K562 (cell line): ENCODE results near the gene TMEM247.

ENCODE experiments used
- ARID2 ChIP-seq: fragments of 450-650 bp; IDR thresholded peaks from 2 replicates; pipeline ENCODE4 v1.6.1; 2017; ENCODE audit warnings: antibody characterized with exemption, mild to moderate bottlenecking
- CTCF ChIP-seq, 3 experiments: IDR thresholded peaks in 2 of 3; conservative IDR thresholded peaks in 1 of 3; 2 replicates each; pipeline ENCODE4 v1.5.1; 2011 to 2012; ENCODE audit warnings: low read length in 3 of 3, mild to moderate bottlenecking in 3 of 3, control low read depth in 2 of 3, improper control_type of control experiment in 1 of 3, inconsistent platforms in 1 of 3, low read depth in 1 of 3, mixed read lengths in 1 of 3, moderate library complexity in 1 of 3; ENCODE audit not compliant: insufficient read depth in 2 of 3
- JUN ChIP-seq, 2 experiments: sonication (generic) in 1 of 2; formaldehyde crosslinking in 1 of 2; IDR thresholded peaks; 2 replicates each; pipeline versions ENCODE4 v1.6.1 to v1.8.0; 2012 to 2022; ENCODE audit warnings: borderline replicate concordance in 2 of 2, mild to moderate bottlenecking in 2 of 2, improper control_type of control experiment in 1 of 2, low read depth in 1 of 2, low read length in 1 of 2, missing genetic modification reagents in 1 of 2
- JUND ChIP-seq, 2 experiments: IDR thresholded peaks; 2 replicates in 1 of 2; 3 replicates in 1 of 2; pipeline ENCODE4 v1.6.1; 2011; ENCODE audit warnings: borderline replicate concordance in 2 of 2, low read depth in 2 of 2, low read length in 2 of 2, improper control_type of control experiment in 1 of 2, missing biosample characterization in 1 of 2, missing genetic modification characterization in 1 of 2, missing genetic modification reagents in 1 of 2
- MAX ChIP-seq: sonication (generic); formaldehyde crosslinking; IDR thresholded peaks from 2 replicates; pipeline ENCODE4 v1.9.0; 2022; ENCODE audit warnings: mild to moderate bottlenecking, missing genetic modification reagents
- MYBL2 ChIP-seq, 2 experiments: fragments of 450-650 bp in 1 of 2; sonication (generic) in 1 of 2; formaldehyde crosslinking in 1 of 2; IDR thresholded peaks; 2 replicates each; pipeline versions ENCODE4 v1.6.1 to v1.8.1; 2017 to 2022; ENCODE audit warnings: borderline replicate concordance in 1 of 2, inconsistent platforms in 1 of 2, low read depth in 1 of 2, mild to moderate bottlenecking in 1 of 2, missing genetic modification reagents in 1 of 2, moderate library complexity in 1 of 2
- RBM14 ChIP-seq: fragments of 200-400 bp; formaldehyde crosslinking; IDR thresholded peaks from 2 replicates; pipeline ENCODE4 v1.6.1; 2018; ENCODE audit warnings: low read depth, mild to moderate bottlenecking, low read length, moderate library complexity, borderline replicate concordance; ENCODE audit not compliant: insufficient read depth
- REST ChIP-seq, 2 experiments: fragments of 450-650 bp; formaldehyde crosslinking in 1 of 2; IDR thresholded peaks; 2 replicates each; pipeline versions ENCODE4 v1.4.0 to v1.6.1; 2014 to 2020; ENCODE audit warnings: mild to moderate bottlenecking in 2 of 2, borderline replicate concordance in 1 of 2, low read depth in 1 of 2
- SNRNP70 ChIP-seq: fragments of 200-400 bp; formaldehyde crosslinking; optimal IDR thresholded peaks from 2 replicates; pipeline ENCODE3; 2017; ENCODE audit warnings: low read depth, low read length
- TCF7 ChIP-seq: sonication (generic); IDR thresholded peaks from 2 replicates; pipeline ENCODE4 v1.6.1; 2016; ENCODE audit warnings: antibody characterized with exemption, borderline replicate concordance
- ZNF274 ChIP-seq: IDR thresholded peaks from 2 replicates; pipeline ENCODE4 v1.6.1; 2011; ENCODE audit warnings: low read depth, mild to moderate bottlenecking, low read length, moderate library complexity, borderline replicate concordance
- ZNF398 ChIP-seq: fragments of 250-450 bp; sonication (Bioruptor Pico); IDR thresholded peaks from 2 replicates; pipeline ENCODE4 v1.8.0; 2021; ENCODE audit warnings: moderate library complexity, mild to moderate bottlenecking, inconsistent platforms

GRCh38 chr2:46430992-46431391 is 48.4 kb upstream of the TMEM247 start:
- TF ChIP-seq CTCF (IDR thresholded peaks at IDR 0.05 in 2 of 3, conservative IDR thresholded peaks at IDR 0.05 in 1 of 3; ENCODE audit: insufficient read depth in 2 of 3, low read depth in 1 of 3, low read length in 3 of 3) = no peak
- TF ChIP-seq SNRNP70 = no peak
- TF ChIP-seq MYBL2 (IDR thresholded peaks at IDR 0.05; ENCODE audit: low read depth) = no peak
- TF ChIP-seq MYBL2 (CRISPR knock-in tag; IDR thresholded peaks at IDR 0.05; ENCODE audit: borderline replicate concordance) = no peak
- TF ChIP-seq REST (IDR thresholded peaks at IDR 0.05; ENCODE audit: borderline replicate concordance) = no peak
- no peak for TF ChIP-seq REST (CRISPR knock-in tag; IDR thresholded peaks at IDR 0.05; ENCODE audit: low read depth)
- TF ChIP-seq ZNF274 = no peak
- TF ChIP-seq JUN (IDR thresholded peaks at IDR 0.05; ENCODE audit: borderline replicate concordance, low read depth, low read length) = no peak
- TF ChIP-seq JUN (CRISPR knock-in tag; IDR thresholded peaks at IDR 0.05; ENCODE audit: borderline replicate concordance) = no peak
- no peak for TF ChIP-seq ARID2
- TF ChIP-seq TCF7 = no peak
- TF ChIP-seq MAX = no peak
- TF ChIP-seq JUND (IDR thresholded peaks at IDR 0.05; ENCODE audit: borderline replicate concordance, low read depth, low read length) = no peak
- no peak for TF ChIP-seq JUND (tag; IDR thresholded peaks at IDR 0.05; ENCODE audit: borderline replicate concordance, low read depth, low read length)
- TF ChIP-seq ZNF398 (CRISPR knock-in tag) = no peak
- no peak for TF ChIP-seq RBM14
